Hepatocyte (in vitro differentiated cells): ENCODE data around the gene IKZF2.

Source experiments
- CTCF ChIP-seq: fragments of 200-600 bp; sonication (generic); IDR thresholded peaks from 2 replicates; pipeline ENCODE4 v1.5.1; 2016; ENCODE audit warnings: antibody characterized with exemption, mild to moderate bottlenecking; ENCODE audit not compliant: poor library complexity
- EZH2 ChIP-seq: fragments of 200-600 bp; sonication (generic); IDR thresholded peaks from 2 replicates; pipeline ENCODE4 v1.6.1; 2016; ENCODE audit warnings: antibody characterized with exemption, mild to moderate bottlenecking, borderline replicate concordance

DNA sequence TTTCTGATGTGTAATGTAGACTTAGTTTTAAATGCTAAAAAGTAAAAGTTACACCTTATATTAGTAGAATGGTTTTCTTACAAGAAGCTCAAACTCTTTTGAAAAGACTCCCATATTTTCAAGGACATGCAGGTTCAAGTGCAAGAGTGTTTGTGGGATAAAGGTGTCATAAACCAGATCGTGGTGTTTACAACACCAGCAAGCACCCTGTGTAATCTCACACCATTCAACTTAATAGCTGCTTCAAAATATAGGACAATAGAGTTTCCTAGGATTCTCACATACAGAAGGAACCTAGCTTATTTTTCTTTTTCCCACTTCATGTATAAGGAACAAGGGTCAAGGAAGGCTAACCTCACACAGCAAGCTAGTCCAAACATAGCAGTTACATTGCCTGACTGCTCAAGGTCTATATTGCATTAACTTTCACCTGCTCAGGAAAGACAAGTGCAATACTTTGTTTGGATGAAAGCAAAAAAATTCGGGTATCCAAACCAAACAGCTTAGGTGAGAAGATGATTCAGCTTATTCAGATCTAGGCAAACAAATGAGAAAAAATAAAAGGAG is 172.3 kb downstream of the IKZF2 start:
- TF ChIP-seq CTCF (no peak), EZH2 (no peak)
